ENCODE measurements around the gene UXT. TPM values are rescaled to one million over a fixed set of nuclear protein-coding genes. Genes with fewer than 3 reads are reported as not detected.

Gene UXT
- total RNA-seq, 2 experiments from 2014 or later, result 171 to 284 TPM

DNA sequence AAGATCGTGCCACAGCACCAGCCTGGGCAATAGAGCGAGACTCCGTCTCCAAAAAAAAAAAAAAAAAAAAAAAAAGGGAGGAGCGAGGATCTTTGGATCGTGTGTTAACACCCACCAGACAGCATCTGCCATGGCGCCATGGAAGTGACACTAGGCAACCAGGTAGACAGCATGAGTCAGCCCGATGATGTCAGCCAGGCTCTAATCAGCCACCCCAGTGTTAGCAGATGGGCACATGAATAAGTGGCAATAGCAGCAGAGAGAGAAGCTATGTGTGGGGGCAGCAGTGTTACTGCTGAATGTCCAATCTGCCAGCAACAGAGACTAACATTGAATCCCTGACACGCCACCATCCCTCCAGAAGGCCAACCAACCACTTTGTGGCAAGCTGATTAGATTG, 45.9 kb downstream of the UXT start:
- H3K4me3 ChIP-seq (ENCODE audit: low read depth, low read length, poor library complexity, severe bottlenecking), result no peak overlapping the region
- H4K20me1 ChIP-seq (ENCODE audit: insufficient read depth, low read length), result no peaks in the 10 kb centered on the region
- H3K9me3 ChIP-seq (ENCODE audit: low read length), result no peaks in the 10 kb centered on the region
- ChIA-PET POLR2A (no interaction called here), CTCF (ENCODE audit: unreplicated experiment) (interaction anchor here (0.8 kb wide), 1 partner anchor 11 kb away, joined by 3 read pairs; no protein-coding TSS in a partner anchor)
- TF ChIP-seq EZH2phosphoT487 (IDR thresholded peaks at IDR 0.05; ENCODE audit: borderline replicate concordance, low read depth, low read length), result no peak
- TF ChIP-seq, protein P1, sequence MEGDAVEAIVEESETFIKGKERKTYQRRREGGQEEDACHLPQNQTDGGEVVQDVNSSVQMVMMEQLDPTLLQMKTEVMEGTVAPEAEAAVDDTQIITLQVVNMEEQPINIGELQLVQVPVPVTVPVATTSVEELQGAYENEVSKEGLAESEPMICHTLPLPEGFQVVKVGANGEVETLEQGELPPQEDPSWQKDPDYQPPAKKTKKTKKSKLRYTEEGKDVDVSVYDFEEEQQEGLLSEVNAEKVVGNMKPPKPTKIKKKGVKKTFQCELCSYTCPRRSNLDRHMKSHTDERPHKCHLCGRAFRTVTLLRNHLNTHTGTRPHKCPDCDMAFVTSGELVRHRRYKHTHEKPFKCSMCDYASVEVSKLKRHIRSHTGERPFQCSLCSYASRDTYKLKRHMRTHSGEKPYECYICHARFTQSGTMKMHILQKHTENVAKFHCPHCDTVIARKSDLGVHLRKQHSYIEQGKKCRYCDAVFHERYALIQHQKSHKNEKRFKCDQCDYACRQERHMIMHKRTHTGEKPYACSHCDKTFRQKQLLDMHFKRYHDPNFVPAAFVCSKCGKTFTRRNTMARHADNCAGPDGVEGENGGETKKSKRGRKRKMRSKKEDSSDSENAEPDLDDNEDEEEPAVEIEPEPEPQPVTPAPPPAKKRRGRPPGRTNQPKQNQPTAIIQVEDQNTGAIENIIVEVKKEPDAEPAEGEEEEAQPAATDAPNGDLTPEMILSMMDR (conservative IDR thresholded peaks at IDR 0.05; ENCODE audit: low read length), result no peak
- no peaks in the 10 kb centered on the region for H3K36me3 ChIP-seq (ENCODE audit: insufficient read depth, low read length)
- H3K9me2 ChIP-seq (ENCODE audit: insufficient read depth, low read length), result no peaks in the 10 kb centered on the region
- no peaks in the 10 kb centered on the region for H3K4me1 ChIP-seq (ENCODE audit: insufficient read depth, low read length, poor library complexity, severe bottlenecking)
- no peak overlapping the region for H3K27ac ChIP-seq (ENCODE audit: low read depth, low read length, poor library complexity, severe bottlenecking)
- BruUV-seq (replicated peaks), result no TSS peak
- H2AFZ ChIP-seq (ENCODE audit: low read length), result no peak overlapping the region
- intact Hi-C loops (cut with micrococcal nuclease; ENCODE audit: unreplicated experiment), result no loop called here
- no peak overlapping the region for H3K4me2 ChIP-seq (ENCODE audit: low read length)
- H3K79me2 ChIP-seq (ENCODE audit: insufficient read depth, low read depth, low read length), result no peaks in the 10 kb centered on the region
- no peak for DNase-seq (ENCODE audit: low spot score)

DNA sequence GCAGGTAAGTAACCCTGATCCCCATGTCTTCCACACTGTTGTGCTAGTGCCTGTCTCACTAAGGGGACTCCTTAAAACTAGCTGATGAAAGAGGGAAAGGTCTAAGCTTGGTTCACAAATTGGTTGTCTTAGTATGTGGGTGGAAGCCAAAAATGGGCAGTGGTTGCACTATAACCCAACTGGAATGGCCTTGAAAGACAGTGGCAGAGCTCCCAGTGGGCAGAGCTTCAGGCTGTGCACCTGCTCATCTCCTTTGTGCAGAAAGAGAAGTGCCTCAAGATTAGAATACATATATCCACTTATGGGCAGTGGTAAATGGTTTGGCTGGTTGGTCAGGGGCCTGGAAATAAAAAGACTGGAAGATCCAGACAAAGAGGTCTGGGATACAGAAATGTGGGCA, 46.6 kb downstream of the UXT start:
- Histone ChIP-seq H3K9me2 (ENCODE audit: insufficient read depth, low read length) (no peaks in the 10 kb centered on the region), H3K27ac (ENCODE audit: low read depth, low read length, poor library complexity, severe bottlenecking) (no peak overlapping the region), H3K4me1 (ENCODE audit: insufficient read depth, low read length, poor library complexity, severe bottlenecking) (no peaks in the 10 kb centered on the region), H3K36me3 (ENCODE audit: insufficient read depth, low read length) (no peaks in the 10 kb centered on the region), H4K20me1 (ENCODE audit: insufficient read depth, low read length) (no peaks in the 10 kb centered on the region), H3K4me3 (ENCODE audit: low read depth, low read length, poor library complexity, severe bottlenecking) (no peak overlapping the region), H3K4me2 (ENCODE audit: low read length) (no peak overlapping the region), H2AFZ (ENCODE audit: low read length) (no peak overlapping the region), H3K79me2 (ENCODE audit: insufficient read depth, low read depth, low read length) (no peaks in the 10 kb centered on the region), H3K9me3 (ENCODE audit: low read length) (no peaks in the 10 kb centered on the region)
- ChIA-PET CTCF (ENCODE audit: unreplicated experiment) (no interaction called here), POLR2A (no interaction called here)
- no TSS peak for BruUV-seq (replicated peaks)
- intact Hi-C loops (cut with micrococcal nuclease; ENCODE audit: unreplicated experiment), result no loop called here
- no peak for TF ChIP-seq EZH2phosphoT487 (IDR thresholded peaks at IDR 0.05; ENCODE audit: borderline replicate concordance, low read depth, low read length)
- TF ChIP-seq, protein P1 (conservative IDR thresholded peaks at IDR 0.05; ENCODE audit: low read length), result no peak
- no peak for DNase-seq (ENCODE audit: low spot score)

GRCh38 chrX:47611926-47612325, 47.1 kb downstream of the UXT start:
- no peak for TF ChIP-seq EZH2phosphoT487 (IDR thresholded peaks at IDR 0.05; ENCODE audit: borderline replicate concordance, low read depth, low read length)
- TF ChIP-seq, protein P1 (conservative IDR thresholded peaks at IDR 0.05; ENCODE audit: low read length), result no peak
- Histone ChIP-seq H4K20me1 (ENCODE audit: insufficient read depth, low read length) (no peaks in the 10 kb centered on the region), H3K79me2 (ENCODE audit: insufficient read depth, low read depth, low read length) (no peaks in the 10 kb centered on the region), H3K9me2 (ENCODE audit: insufficient read depth, low read length) (no peaks in the 10 kb centered on the region), H3K9me3 (ENCODE audit: low read length) (no peaks in the 10 kb centered on the region), H2AFZ (ENCODE audit: low read length) (no peak overlapping the region), H3K4me1 (ENCODE audit: insufficient read depth, low read length, poor library complexity, severe bottlenecking) (no peaks in the 10 kb centered on the region), H3K4me3 (ENCODE audit: low read depth, low read length, poor library complexity, severe bottlenecking) (no peak overlapping the region), H3K27ac (ENCODE audit: low read depth, low read length, poor library complexity, severe bottlenecking) (no peak overlapping the region), H3K4me2 (ENCODE audit: low read length) (no peak overlapping the region), H3K36me3 (ENCODE audit: insufficient read depth, low read length) (no peaks in the 10 kb centered on the region)
- no peak for DNase-seq (ENCODE audit: low spot score)
- no TSS peak for BruUV-seq (replicated peaks)
- intact Hi-C loops (cut with micrococcal nuclease; ENCODE audit: unreplicated experiment), result no loop called here
- ChIA-PET POLR2A (no interaction called here), CTCF (ENCODE audit: unreplicated experiment) (no interaction called here)

Measured in OCI-LY7 (cell line).